Suppressor macrophage (primary cell): ENCODE results near the gene MAGI2.

Source experiments
- DNase-seq, 4 experiments: peaks; one replicate each; pipeline ENCODE4 v3.0.0-alpha.2; 2020 to 2022

Gene MAGI2

GRCh38 chr7:78121888-78122287 is 1331.6 kb downstream of the MAGI2 start:
- DNase-seq: peak; percentile 9 to 63 (median 39)

DNA sequence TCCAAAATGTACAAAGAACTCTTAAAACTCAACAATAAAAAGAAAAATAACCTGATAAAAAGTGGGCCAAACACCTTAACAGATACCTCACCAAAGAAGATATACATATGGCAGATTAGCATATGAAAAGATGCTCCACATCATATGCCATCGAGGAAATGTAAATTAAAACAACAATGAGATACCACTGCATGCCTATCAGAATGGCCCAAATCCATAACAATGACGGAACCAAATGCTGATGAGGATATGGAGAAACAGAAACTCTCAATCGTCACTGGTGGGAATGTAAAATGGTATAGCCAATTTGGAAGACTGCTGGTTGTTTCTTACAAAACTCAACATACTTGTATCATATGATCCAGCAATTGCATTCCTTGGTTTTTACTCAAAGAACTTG is 1335.0 kb downstream of the MAGI2 start:
- no peak for DNase-seq

- no peak for DNase-seq
These were observed 1337.6 kb downstream of the MAGI2 start for GRCh38 chr7:78115876-78116275.

- no peak for DNase-seq
These were observed 1338.5 kb downstream of the MAGI2 start for GRCh38 chr7:78114993-78115392.

GRCh38 chr7:78112488-78112887 is 1341.0 kb downstream of the MAGI2 start:
- no peak for DNase-seq

GRCh38 chr7:78111386-78111785 is 1342.1 kb downstream of the MAGI2 start:
- no peak for DNase-seq

GRCh38 chr7:78103475-78103874 is 1350.0 kb downstream of the MAGI2 start:
- no peak for DNase-seq

DNA sequence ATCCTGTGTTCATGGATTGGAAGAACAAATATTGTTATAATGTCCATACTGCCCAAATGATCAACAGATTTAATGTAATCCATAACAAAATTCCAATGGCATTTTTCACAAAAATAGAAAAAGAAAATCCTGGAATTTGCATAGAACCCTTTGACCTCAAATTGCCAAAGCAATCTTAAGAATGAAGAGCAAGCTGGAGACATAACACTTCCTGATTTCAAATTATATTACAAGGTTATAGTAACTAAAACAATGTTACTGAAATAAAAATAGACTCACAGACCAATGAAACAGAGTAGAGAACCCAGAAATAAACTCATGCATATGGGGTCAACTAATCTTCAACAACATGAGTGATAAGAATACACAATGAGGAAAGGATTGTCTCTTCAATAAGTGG is 1352.4 kb downstream of the MAGI2 start:
- no peak for DNase-seq

DNA sequence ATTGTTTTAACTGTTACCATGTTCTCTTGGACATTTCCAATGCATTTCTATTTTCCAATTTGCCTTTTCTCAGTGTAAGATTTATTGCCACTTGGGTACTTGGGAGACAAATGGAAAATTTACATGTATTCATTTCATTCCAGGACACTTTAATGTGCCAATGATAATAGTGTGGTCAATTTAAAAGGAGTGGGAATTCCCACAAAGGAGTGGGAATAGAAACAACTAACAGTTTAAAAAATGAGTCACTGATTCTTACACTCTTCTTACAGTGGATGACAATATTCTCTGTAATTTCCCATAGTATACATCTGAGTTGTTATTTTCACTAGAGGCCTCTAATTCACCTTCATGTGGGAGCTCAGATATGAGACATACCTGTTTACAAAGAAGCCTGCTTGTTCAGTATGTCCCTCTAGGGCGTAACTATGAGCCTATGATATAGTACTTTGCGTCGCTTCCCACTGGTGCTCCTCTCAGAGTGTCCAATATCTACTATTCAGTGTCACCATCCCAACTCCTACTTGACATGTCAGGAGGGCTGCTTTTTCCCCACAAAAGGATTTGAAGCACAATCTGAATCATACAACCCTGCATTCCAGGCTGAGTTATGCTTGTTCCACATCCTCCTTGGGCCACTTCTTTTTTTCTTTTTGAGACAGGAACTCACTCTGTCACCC is 1353.6 kb downstream of the MAGI2 start:
- no peak for DNase-seq

- DNase-seq: peak in 1 of 4 experiments; percentile 3
These were observed 1357.9 kb downstream of the MAGI2 start for GRCh38 chr7:78095549-78095948.

GRCh38 chr7:78092331-78092730 is 1361.1 kb downstream of the MAGI2 start:
- DNase-seq: no peak

- DNase-seq: peak in 1 of 4 experiments; percentile 2
These were observed 1362.9 kb downstream of the MAGI2 start for GRCh38 chr7:78090616-78091015.

DNA sequence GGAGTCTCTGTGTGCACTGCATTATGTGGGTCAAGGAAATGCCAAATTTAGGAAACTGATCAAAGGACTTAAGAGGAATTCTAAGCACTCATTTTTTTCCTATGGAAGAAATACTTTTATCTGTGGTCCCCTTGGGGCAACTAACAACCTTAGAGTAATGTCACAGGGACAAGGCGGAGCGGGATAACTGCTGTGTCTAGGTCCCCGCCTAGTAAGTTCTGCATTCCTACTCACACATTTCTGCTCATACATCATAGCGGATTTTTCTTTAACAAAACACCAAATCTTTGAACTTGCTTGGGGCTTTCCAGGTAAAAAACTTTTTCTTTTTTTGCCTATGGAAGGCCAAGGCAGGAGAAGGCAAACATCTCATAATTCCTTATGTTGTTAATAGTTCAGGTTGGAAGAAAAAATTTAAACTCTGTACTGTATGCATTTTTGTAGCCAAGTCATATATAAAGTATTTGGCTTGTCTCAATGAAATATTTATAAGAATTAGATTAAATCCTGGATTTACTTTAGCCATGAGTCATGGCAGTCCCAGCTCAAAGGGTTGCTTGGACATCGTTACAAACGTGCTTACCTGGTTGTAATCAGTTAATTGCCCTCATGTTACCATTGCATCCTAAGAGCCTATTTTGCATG is 1369.9 kb downstream of the MAGI2 start:
- no peak for DNase-seq

GRCh38 chr7:78082556-78082955 is 1370.9 kb downstream of the MAGI2 start:
- no peak for DNase-seq

- no peak for DNase-seq
These were observed 1371.6 kb downstream of the MAGI2 start for GRCh38 chr7:78081888-78082287.

DNA sequence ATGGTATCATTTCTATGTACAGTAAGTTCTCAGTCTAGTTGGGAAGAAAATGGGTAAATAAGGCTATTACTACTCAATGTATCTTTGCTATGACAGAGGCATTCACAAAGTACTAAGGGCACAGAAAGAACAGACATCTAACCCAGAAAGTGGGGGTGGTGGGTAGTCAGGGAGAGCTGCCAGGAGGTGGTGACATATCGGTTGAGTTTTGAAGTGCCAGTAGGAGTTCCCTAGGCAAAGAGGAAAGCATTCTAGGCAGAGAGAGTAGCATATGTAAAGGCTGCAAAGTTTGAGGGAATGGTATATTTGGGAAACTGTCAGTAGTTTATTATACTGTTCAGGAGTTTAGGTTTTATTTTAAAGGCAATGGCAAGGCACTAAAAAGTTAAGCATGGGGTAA is 1372.1 kb downstream of the MAGI2 start:
- no peak for DNase-seq

DNA sequence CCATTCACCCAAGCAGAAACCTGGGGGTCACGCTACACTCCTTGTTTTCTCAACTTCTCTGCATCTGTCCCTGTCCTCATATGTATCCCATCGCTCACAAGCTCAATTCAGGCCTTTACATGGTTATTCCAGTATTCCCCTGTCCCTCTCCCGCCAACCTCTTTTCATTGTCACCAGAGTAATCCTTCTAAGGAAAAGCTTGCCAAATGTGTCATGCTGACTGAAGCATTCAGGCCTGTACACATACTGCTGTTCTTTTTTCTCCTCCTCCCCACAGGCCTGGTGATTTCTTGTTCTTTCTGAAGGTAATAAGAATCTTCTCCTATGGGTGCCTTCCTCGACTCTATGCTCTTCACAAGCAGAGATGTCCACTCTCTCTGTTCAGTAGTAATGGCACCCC is 1372.7 kb downstream of the MAGI2 start:
- no peak for DNase-seq

DNA sequence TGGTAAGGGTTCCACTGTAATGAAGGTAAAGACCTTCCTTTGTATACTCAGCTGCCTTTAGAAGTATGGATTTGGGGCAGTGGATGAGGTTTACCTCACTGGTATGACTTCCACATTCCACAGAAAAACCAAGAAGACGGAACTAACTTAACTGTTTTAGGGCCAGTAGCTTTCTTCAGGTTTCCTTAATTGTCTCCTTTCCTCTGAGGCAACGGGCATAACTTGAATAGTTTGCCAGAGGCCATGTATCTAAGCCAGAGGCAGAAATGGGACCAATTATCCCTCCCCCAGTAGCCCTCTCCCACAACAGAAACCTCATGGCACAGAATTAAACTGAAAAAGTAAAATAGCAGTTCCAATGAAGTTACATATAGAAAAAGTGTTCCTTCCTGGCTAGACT is 1373.2 kb downstream of the MAGI2 start:
- no peak for DNase-seq

- DNase-seq: no peak
These were observed 1378.8 kb downstream of the MAGI2 start for GRCh38 chr7:78074713-78075112.

DNA sequence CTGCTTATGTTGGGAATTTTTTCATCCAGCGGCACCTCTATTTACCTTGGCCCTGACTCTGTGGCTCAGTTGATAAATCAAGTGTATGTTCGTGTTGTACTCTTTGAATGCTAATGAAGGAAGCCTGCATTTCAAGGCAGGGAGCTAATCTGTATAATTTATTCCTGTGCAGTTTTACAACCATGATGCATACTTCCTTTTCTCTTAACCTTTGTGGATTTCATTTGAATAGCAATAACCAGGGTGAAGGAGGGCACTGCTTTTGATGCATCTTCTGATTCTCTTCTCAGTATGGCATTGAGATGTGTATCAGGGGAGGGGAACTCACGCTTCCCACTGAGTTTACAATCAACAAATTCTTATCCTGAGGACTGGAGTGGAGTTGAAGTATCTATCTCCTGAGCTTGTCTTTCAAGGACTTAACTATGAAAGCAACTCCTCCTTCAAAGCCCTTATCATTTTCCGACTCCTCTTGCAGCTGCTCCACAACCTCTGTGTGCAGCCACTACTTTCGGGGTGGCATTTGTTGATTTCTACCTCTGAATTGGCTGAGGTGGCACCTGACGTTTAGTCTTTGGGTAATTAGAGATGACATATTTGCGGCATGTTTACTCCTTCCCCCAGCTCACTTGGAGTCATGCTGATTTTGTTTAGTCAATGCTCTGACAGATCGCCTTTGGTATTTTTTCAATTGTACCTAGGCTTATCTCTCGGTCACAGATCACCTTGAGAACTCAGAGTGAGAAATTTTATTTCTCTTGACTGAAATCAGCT is 1379.7 kb downstream of the MAGI2 start:
- DNase-seq: no peak

DNA sequence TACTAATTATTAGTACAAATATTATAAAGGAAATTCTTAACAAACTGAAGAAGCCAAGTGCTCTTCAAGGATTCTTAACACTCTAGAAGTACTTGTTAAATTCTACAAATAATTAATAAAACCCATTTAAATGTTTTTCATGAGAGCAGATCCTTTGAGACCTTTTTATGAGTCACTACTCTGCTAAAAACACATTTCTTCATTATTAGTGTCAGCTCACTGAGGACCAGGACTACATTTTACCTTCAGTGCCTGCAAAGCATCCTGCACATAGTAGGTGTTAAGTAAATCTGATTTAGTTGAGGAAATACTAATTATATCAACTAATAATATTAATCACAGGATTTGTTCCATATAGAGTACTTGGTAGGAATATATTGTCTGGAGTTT is 1381.3 kb downstream of the MAGI2 start:
- DNase-seq: no peak

DNA sequence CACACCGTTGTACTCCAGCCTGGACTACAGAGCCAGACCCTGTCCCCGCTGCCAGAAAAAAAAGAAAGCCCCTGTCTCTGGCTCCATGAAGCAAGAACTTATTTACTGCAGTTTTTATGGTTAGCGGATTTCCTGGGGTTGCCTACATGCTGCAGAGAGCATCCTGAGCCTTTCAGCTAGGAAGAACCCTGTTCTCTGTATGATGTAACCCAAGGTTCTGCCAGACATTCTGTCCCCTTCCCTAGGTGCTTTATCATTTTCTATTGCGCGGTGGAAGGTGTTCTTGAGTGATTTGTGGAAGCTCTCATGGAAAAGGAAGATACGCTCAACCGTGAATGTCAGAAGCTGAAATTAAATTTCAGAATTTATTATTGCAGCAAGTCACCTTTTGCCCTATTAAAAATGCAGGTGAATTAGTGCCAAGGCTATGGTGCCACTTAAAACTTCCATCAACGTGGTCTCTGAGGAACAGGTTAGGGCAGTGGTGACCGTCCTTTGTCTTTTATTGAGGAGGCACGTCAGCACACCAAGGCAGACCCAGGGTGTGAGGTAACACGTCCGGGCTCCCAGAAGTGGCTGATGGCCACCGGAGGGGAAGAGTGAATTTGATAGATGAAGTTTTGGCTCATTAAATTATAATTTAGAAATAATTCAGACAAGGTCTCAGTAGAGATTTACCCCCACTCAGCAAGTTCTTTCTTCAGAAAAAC is 1381.8 kb downstream of the MAGI2 start:
- no peak for DNase-seq

DNA sequence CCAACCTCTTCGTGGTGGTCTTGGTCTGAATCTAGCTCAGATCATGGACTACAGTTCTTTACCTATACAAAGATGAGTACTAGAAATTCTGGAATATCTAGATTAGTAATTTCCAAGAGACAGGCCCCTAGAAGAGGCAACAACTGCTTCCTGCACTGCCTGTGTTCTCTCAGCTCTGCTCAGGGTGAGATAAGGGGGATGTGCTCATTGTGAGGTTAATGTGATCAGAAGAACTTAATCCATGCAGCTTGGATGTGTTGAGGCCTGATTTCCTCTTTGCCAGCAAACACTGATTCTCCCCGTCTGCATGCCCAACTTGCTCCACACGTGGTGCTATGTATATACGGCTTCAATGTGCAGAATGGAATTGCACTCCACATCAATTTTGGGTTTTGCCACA is 1386.9 kb downstream of the MAGI2 start:
- no peak for DNase-seq
